Activated gamma-delta T cell treated with anti-CD3 and anti-CD28 coated beads, Interleukin-2, amount 50 U/mL, for 16 hours (primary cell): ENCODE data around the gene TMEM80.

Source experiments
- DNase-seq: peaks from one replicate; pipeline ENCODE4 v3.0.0-alpha.2; 2020; ENCODE audit warnings: low read depth

The TMEM80 gene

DNA sequence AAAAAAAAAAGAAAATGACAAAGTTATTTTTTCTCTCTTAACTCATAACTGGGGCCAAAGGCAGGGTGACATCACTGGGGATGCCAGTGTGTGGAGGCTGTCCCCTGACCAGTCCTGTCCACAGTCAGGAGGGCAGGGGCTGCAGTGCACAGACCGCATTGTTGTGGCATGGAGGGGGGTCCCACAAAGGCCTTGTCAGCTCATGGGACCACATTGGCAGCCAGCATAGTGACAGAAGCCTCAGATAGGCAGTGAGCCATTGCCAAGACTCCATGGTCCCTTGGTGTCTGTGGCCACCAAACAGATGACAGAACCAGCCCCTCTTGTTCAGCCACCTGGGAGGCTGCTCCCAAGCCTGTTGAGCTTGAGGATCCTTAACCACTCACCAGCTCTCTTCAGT lies 4.1 kb downstream of the TMEM80 start:
- DNase-seq = no peak

DNA sequence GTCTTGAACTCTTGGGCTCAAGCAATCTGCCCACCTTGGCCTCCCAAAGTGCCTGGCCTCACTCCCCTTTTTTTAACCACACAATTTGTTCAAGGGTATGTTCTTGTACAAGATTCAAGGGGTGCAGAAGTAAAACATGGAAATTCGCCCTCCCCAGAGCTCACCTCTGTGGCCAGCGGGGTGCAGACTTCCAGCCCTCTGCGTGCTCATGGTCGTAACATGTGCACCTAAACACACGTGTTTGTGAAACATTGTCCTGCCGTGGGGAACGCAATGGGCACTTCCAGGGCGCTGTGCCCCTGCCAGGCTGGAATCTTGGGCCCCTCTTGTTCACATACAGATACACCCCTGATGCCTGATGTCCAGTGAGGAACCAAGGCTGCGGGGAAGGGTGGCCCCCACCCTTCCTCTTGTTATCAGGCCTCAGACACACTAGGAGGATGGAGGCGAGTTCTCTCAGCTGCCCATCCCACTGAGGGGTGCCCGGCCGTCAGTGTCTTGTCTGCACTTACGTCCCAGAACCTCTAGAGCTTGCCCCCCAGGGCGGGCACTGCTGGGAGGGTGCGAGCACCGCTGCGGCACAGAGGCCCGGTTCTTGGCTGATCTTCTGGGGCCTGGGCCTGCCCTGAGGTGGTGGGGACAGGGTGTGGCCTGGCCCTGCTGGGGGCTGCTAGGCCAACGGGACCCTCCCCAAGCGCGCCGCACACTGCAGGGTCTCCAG lies 6.3 kb downstream of the TMEM80 start:
- no peak for DNase-seq

DNA sequence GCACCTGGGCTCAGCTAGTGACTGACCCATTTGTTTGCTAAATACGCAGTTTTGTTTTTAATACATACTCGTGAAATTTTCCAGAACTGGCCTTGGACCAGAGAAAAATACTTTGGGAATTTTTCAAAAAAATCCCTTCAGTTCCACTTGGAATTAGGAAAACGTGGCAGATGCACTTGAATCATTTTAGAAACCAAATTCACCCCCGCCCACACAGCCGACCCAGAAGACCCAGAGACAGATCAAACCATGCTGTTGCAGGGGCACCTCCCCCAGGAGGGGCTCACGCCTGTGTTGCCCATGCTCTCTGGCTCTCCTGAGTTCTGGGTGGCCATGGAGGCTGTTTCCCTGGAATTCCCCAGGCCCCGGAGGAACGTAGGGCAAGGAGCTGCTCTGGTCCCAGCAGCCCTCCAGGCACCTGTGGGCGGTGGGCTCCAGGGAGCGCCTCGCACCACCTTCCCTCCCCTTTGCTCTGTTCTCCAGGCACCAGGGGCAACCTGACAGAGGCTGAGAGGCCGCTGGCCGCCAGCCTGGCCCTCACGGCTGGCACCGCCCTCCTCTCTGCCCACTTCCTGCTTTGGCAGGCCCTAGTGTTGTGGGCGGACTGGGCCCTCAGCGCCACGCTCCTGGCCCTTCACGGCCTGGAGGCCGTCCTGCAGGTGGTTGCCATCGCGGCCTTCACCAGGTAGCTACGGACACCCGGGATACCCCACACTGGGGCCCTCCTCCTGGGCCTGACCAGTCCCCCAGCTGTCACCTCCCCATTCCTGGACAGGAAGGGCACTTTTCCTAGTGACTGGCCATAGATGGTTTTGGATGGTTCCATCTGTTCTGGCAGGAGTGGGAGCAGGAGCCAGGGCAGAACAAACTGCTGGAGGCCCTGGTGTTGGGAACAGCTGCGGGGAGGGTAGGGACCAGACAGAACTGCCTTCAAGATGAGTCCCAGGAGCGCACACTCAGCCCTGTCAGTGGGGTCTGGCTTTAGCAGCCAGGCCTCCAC lies 7.1 kb downstream of the TMEM80 start:
- DNase-seq = no peak

DNA sequence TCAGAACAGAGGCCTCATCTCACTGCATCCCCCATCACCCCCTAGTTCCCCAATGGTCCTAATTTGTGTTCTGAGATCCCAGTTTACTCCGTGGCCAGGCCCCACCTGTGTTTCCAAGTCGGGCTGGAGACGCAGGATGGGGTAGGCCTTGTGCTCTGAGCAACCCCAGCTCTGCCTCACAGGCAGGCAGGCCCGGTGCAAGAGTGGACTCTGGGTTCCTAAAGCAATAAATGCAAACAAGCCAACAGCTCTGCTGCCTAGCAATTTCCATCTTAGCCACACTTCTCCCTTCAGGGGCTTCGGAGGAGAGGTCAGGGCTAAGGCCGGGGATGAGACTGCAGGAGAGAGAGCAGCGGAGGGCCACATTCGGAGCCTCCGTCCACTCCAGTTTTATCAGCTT lies 7.9 kb downstream of the TMEM80 start:
- no peak for DNase-seq

DNA sequence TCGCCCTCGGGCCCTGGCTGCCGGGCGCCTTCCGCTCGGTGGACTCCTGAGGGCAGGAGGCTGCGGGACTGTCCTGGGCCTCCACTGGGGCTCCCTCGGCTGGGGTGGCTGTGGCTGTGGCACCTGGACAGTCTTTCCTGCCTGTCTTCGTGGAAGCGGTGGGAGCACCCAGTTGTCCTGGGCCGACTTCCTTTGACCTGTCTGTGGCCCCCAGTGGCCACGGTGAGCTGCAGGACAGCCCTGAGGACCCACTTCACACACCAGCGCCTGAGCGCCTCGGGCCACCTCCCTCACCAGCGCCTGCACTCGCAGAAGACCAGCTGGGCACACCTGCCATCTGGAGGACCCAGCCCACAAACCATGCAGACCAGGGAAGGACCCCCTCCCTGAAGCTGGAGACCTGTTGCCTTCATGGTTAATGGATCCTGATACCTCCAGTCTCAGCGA lies 8.6 kb downstream of the TMEM80 start:
- no peak for DNase-seq

DNA sequence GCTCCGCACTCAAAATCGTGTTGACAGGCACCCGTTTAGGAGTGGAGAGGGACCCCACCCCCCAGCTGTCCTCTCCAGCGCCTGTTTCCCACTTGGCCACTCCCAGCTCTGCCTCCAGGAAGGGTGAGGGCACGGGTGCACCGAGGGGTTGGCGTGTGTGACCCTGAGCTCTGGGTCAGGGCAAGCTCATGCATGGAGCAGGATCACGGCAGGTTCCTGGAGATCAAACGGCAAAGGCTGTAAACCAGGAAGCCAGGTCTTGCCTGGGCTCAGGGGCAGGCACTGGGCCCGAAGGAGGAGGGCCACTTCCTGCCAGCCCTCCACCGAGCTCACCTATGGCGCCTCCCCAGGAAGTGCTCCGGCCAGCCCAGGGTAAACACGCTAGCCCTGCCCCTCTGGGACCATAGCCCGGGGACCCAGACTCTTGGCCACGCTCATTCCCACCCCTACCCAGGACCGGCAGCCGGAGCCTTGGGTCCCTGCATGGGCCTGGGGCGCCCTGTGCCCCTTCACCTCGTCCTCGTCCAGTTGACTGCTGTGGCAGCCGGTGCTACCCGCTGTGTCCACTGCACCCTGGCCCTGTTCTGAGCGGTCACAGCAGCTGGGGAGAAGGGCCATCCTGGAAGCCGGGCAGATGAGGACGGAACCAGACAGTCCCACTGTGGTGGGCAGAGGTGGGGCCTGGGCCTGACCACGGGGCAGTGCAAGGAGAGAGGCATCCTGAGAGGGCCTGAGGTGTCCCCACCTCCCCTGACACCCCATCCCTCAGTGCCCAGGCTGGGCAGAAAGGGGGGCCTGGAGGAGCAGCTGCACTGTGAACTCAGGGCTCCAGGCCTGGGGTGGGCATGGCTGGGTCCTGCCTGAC lies 9.4 kb downstream of the TMEM80 start:
- DNase-seq = no peak

DNA sequence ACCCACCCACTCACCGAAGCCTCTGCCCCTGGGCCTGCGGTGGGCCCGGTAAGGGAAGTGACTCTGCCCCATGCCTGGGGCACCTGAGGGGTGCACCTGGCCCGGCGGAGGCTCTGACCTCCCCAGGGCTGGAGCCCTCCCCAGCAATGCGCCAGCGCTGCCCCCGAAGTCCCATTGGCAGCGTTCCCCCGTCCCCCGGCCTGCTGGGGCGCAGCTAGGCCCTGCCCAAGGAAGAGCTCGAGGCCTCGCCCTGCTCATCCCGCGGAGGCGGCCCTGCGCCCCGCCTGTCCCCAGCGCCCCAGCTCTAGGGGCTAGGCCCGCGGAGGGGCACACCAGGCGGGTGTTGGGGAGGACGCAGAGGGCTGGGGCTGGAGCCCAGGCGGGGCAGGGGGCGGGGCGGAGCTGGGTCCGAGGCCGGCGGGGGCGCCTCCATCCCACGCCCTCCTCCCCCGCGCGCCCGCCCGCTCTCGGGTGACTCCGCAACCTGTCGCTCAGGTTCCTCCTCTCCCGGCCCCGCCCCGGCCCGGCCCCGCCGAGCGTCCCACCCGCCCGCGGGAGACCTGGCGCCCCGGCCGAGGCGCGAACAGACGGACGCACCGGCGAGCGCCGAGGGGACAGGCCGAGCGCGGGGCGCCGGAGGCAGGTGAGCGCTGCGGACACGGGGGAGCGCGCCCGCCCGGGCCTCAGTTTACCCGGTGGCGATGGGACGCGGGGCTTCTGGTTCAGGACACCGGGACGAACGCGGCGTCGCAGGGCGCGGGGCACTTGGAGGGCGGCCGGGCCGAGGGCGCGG lies 10.2 kb downstream of the TMEM80 start, which contains the start of gene EPS8L2:
Gene EPS8L2, plus strand, starts transcription at position 586 of the 793 bp plus-strand sequence. CDS start 3,177 bp downstream, outside the sequence.
- no peak for DNase-seq

DNA sequence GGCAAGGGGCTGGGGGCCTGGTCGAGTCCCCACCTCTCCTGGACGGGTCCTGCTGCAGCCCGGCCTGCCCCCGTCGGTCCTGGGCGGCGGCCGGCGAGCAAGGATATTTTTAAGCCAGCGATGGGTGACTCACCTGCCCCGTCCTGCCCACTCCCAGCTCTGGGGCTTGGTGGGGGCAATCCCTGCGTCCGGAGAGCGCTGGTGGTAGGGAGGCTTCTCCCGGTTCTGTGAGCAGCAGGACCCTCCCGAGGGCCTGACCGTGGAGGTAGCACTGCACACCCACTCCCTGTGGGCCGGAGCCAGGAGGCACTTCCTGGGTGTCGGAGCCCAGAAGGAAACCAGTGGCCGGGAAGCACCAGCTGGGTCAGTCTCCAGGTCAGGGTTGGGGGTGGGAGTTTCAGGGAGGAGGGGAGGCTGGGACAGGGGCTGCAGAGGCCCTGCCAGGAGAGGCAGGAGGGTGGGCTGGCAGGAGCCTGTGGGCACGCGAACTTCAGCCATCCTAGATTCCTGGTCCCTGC lies 10.9 kb downstream of the TMEM80 start:
- DNase-seq = no peak

DNA sequence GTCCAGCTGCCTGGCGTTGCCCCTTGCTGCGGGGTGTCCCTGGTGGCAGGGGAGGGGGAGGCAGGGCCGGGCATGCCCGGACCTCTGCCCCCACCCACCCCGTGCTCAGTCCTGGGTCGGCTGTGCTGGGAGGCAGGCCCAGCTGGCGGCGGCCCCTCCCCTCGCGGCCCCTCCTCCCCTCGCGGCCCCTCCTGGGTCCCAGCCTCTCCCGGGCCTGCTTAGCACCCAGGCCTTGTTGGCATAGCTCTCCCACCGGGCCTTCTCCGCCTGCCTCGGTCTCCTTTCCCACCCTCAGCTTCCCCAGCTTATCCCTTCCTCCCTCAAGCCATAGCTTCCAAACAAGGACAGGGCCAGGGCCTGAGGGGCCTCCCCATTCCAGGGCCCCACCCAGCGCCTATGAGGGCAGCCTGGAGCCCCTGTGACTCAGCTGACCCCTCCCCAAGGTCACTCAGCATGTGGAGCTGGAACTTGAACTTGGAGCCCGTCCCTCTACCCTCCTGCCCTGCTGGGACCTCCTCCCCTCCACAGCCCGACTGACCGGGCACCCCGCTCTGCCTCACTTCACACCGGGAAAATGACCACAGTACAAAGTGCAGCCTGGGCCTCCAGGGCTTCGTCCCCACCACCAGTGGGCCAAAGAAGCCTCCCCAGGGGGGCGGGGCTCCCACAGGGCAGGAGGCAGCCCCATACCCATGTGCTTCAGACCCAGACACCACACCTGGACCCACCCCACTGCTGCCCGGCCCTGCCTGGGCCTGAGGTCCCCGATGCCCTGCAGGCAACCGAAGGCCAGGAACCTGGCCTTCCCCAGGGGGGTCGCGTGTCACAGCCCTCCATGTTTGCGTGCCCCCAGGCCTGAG lies 11.6 kb downstream of the TMEM80 start:
- DNase-seq = no peak

DNA sequence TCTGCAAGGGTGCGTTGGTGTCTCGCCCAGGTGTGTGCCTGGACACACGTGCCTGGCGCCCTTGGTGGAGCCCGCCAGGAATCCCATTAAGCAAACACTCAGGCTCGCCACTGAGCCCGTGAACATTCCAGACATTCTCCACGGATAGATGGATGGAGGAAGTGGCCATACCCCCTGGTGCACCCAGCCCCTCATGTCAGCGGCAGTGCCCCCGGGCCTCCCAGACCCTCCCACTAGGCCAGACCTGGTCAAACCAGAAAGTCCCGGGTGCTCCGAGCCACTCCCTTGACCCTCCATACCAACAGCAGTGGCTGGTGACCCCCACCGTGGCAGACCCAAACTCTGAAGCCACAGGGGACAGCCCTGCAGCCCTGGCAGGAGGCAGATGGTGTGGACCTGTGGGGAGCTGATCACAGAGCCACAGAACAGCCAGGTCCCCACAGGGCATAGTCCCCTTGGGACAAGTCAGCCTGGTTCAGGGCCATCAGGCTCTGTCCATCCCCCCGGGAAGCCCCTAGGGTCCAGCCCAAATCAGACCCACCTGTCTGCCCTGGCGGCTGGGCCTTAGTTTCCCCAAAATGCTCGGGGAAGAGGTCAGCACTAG lies 12.3 kb downstream of the TMEM80 start:
- no peak for DNase-seq

DNA sequence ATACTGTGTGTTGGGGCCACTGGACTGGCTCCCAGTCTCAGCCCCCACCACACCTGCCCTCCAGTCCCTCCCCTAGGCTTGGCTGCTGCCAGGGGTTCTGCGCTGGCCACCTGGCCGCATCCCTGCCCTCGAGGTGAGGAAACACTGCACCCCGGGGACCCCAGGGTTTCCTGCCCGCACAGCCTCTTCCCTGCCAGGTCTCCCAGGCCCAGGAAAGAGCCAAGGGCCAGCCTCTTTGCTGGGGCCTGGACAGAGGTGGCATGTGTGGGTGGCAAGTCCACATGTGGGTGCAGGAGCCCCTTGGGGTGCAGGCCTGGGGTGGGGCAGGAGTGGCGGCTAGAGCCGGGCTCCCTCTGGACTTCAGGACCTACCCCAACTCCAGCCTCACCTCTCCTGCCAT lies 12.9 kb downstream of the TMEM80 start:
- DNase-seq = no peak

DNA sequence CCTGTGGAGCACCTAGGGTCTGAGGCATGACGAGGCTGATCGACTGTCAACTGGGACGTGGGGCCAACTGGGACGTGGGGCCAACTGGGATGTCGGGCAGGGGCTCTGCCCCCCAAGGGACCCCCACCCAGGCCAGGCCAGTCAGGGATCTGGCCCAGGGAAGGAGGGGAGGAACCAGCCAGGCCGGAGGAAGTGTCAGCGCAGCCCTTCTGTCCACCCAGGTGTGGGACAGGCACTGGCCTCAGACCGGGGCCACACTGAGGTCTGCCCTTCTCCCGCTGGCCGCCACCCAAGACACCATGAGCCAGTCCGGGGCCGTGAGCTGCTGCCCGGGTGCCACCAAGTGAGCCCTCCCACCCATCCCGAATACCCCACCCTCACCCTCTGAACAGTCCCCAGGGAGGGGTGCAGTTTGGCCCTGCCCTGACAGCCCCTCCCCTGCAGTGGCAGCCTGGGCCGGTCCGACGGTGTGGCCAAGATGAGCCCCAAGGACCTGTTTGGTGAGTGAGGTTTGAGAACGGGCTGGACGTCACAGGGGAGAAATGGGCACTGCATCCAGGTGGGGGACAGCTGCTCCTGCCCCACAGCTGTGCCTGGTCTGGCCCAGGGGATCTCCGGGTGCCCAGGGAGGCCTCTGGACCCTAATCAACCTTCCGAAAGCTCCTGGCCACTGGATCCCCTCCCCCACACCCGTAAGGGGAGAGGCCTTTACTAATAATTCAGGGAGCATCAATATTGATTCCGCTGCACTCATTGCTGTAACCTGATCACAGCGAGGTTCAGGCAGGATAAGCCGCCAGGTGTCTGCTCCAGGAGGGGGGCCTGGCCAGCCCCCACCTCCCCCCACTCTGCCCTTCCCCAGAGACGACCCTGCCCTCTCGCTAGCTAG lies 13.7 kb downstream of the TMEM80 start:
- DNase-seq = no peak

DNA sequence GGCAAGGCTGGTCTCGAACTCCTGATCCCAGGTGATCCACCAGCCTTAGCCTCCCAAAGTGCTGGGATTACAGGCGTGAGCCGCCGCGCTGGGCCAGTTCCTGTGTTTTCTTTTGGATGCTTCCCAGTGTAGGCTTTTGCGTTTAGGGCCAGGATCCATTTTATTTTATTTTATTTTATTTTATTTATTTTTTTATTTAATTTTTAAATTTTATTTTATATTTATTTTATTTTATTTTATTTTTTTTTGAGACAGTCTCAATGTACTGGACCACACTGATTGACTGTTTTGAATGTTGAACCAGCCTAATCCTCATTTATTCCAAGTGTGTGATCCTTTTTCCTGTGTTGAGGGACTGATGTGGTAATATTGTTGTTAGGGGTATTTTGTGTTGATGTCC lies 18.8 kb downstream of the TMEM80 start:
- DNase-seq = no peak

DNA sequence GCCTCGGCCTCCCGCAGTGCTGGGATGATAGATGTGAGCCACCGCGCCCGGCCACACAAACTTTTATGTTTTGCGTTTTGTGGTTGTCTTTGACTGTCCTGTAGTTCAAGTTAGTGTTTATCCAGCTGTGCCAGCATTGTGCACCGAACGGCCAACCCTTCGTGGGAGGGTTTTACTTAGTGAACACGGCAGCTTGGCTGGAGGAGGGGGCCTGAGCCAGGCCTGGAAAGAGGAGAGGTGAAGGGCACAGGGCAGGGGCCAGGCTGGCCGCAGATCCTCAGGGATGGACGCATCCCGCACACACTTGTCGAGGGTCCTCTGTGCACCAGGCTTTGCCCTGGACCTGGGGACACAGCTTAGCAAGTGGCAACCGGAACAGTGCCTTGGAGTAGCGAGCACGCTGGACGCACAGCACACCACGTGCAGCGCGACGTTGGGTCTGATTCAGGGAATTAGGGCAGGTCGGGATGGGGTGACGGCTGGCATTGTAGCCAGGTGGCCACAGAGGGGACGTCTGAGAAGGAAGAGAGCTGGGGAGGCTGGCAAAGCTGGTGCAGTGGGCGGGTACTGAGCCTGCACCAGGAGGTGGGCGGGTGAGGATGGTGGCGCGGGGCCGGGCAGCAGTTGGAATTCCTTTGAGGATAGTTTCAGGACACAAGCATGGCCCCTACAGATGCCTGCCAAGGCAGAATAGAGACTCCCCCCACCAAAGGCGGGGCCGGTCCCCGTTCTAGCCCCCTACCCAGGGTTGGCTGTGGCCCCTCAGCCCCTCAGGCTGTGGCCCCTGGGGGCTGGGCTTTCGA lies 23.8 kb downstream of the TMEM80 start:
- no peak for DNase-seq

DNA sequence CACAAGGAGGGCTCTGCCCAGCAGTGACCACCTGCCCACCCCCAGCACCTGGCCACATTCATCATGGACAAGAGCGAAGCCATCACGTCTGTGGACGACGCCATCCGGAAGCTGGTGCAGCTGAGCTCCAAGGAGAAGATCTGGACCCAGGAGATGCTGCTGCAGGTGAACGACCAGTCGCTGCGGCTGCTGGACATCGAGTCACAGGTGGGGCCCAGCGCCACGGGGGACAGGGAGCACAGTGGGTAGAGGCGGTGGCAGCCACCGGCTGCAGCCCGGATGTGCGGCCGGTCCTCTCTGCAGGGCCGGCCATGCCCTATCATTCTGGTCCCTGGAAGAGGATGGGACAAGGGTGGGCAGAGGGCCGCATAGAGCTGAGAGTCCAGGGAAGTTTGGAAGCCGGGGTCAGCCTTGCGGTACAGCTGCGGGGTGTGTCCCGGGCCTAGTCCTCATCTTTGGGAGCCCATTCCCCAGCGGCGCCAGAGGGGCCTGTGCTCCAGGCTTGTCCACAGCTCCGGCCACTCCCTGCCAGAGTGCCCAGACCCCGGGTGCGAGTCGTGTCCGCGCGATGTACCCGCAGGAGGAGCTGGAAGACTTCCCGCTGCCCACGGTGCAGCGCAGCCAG lies 24.5 kb downstream of the TMEM80 start:
- no peak for DNase-seq

DNA sequence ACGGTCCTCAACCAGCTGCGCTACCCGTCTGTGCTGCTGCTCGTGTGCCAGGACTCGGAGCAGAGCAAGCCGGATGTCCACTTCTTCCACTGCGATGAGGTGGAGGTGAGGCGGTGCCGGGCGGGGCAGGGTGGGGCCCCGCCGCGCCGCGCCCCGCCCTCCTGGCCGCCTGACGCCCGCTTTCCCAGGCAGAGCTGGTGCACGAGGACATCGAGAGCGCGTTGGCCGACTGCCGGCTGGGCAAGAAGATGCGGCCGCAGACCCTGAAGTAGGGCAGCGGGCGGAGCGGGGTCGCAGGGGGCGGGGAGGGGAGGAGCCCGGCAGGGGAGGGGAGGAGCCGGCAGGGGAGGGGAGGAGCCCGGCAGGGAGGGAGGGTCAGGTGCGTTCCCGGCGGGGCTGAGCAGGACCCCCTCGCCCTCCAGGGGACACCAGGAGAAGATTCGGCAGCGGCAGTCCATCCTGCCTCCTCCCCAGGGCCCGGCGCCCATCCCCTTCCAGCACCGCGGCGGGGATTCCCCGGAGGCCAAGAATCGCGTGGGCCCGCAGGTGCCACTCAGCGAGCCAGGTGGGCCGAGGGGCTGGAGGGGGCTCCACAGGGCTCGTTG lies 25.1 kb downstream of the TMEM80 start:
- peak; percentile 38 for DNase-seq

DNA sequence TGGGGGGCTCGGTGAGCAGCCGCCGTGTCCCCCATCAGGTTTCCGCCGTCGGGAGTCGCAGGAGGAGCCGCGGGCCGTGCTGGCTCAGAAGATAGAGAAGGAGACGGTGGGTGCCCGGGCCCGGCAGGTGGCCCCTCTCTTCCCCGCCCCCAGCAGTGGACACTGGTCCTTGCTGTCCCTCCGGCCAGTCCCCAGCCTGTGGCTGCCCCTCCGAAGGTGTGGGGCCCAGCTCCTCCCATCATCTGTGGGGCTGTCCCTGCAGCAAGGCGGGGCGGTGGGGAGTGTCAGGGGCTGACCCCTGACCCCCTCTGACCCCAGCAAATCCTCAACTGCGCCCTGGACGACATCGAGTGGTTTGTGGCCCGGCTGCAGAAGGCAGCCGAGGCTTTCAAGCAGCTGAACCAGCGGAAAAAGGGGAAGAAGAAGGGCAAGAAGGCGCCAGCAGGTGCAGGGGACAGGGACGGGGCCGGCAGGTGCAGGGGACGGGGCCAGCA lies 25.7 kb downstream of the TMEM80 start:
- no peak for DNase-seq
